NCI-H2081 (cell line): ENCODE measurements around the gene NAT14.
A peak's percentile ranks its signal among the peaks of the same experiment; 100 is the strongest.
"Not testable (repeated sequence)": the region's sequence is repeated elsewhere in the genome, so short reads cannot be mapped to it uniquely, and the experiment has no call there.

Experiments
- DNase-seq, 2 experiments: peaks; one replicate each; lab custom pipeline; 2025; lab: John Stamatoyannopoulos, UW

Gene NAT14

DNA sequence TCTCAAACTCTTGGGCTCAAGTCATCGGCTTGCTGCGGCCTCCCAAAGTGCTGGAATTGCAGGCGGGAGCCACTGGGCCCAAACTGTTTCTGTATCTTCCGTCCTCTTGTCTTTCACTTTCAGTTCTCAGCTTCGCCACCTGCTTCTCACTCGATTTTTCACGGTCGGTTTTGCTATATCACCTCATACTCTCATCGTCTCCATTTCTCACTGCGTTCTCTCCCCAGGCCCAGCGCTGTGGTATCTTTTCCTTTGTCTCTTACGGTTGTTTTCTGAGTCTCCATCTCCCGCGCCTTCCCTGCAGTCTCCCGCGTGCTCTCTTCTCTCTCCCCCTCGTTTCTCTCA lies 18.1 kb downstream of the NAT14 start:
- no peak for DNase-seq

DNA sequence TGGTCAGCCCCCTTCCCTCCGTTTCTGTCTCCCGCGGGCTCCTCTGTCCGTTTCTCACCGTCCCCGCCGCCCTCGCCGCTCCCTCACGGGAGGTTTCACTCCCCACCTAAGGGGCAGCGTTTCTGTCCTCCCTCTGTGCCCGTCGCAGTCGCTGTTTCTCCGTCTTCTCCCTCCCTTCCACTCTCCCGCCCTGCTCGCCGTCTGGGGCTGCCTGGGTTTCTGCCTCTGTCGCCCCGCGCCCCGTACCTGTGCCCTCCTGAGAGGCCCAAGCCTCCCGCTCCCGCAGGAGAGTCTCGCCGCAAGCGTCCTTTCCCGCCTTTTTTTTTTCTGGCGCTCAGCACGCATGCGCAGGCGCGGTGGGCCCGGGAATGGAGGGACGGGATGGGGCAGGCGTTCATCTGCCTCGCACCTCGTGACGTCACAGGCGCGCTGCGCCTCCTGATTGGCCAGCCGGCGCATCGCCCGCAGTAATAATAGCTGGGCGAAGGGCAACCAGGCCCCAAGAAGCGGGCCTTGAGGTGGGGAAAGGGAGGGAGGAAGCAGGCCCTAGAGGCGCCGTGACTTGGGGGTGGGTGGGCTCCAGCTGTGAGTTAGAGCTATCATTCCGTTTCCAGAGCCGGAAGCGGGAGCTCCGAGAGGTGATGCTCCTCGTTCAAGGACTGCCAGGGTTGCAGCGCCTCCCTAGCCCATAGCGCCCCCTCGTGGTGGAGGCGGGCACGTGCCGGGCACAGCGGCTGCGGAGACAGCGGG lies 18.7 kb downstream of the NAT14 start:
- DNase-seq = peak; percentile 91 to 93

DNA sequence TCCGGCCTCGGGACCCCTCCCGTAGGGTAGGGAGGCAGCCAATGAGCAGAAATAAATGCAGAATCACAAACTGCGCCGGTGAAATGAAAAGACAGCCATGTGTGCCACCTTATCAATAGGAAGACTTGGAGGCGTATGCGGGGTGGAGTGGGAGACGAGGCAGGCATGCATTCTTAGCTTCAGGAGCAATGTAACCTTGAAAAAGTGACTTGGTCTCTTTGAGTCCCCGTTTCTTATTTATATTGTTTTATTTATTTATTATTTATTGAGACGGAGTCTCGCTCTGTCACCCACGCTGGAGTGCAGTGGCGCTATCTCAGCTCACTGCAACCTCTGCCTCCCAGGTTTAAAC lies 19.2 kb downstream of the NAT14 start:
- no peak for DNase-seq

DNA sequence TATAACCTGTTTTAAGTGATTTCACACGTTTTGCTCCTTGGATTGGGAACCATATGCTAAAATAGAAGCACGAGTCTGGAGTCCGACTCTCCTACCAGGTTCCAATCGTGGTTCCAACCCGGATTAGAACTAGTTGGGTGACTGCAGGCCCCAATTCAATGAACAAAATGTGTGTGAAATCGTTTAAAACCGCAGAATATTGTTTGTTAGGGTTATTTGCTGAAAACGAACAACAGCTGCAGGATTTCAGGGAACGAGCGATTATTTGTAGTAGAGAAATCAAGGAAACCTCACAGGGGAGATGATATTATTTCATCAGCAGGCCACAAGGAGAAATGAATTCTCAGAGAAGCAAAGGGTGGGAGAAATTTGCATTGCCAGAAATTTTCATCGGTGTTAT lies 20.0 kb downstream of the NAT14 start:
- DNase-seq = no peak

DNA sequence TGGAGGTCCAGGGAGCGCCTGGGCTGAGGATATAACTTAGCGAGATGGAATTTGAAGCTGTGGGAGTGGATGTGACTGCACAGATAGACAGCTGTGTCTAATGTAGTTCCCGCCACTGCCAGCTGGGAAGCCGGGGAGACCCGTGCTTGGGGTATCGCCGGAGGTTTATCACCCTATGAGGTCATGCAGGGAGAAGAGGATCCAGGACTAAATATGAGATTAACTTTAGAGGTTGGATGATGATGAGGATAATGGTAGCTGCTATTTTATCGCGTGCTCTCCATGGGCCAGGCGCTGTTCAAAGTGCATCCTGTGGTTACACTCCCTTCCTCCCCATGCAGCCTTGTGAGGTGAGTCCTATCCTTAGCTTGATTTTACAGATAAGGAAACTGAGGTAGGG lies 23.1 kb downstream of the NAT14 start:
- DNase-seq = no peak

DNA sequence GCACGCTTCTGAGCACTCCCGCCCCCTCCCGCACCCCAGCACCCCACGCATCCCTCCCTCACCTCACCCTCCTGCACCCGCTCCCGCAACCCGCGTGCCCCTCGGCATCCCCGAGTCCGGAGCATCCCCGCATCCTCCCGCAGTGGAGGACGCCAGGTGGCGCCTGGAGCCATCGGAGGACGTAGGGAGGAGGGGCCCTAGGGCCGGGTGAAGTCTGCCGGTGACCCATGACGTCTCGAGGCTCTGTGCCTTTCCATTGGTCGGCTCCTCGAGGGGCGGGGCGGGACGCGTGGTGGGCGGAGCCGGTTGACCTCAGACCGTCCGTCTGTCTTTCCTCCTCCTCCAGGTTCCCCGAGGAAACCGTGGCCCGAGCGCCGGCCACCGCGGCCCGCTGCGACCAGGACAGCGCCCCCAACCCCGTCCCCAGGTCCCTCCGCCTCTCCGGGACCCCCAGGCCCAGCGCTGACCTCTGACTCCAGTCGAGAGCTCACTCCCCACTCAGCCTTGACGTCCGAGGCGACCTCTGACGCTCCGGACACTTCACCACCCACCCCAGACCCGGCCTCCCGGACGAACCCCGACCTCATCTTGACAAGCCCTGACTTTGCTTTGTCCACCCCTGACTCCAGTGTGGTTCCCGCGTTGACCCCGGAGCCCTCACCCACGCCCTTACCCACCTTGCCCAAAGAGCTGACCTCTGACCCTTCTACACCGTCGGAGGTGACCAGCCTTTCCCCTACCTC lies 32.1 kb downstream of the NAT14 start:
- peak; percentile 85 to 91 for DNase-seq

DNA sequence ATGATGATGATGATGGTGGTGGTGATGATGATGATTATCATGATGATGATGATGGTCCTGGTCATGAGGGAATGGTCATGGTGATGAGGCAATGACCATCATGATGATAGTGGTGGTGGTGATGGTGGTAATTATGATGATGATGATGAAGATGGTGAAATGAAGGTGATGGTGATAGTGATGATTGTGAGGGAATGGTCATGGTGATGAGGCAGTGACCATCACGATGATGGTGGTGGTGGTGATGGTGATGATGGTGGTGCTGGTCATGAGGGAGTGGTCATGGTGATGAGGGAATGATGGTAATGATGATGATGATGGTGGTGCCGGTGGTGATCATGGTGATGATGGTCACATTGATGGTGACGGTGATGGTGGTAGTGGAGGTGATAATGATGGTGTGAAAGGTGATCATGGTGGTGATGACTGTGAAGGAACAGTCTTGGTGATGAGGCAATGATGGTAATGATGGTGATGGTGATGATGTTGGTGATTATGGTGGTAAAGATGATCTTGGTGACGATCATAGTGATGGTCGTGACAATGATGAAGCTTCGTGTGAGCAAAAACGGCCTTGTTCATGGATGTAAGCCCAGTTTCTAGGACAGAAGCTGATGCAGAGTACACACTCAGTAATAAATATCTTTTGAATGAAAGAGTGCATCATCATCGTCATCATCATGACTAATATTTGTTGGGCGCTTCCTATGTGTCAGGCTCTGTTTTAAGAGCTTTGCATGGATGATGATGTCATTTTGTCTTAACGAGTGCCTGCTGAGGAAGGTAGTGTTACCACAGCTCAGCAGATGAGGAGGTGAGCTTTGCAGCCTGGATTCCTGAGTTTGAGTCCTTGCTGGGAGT lies 34.7 kb downstream of the NAT14 start:
- DNase-seq = no peak

DNA sequence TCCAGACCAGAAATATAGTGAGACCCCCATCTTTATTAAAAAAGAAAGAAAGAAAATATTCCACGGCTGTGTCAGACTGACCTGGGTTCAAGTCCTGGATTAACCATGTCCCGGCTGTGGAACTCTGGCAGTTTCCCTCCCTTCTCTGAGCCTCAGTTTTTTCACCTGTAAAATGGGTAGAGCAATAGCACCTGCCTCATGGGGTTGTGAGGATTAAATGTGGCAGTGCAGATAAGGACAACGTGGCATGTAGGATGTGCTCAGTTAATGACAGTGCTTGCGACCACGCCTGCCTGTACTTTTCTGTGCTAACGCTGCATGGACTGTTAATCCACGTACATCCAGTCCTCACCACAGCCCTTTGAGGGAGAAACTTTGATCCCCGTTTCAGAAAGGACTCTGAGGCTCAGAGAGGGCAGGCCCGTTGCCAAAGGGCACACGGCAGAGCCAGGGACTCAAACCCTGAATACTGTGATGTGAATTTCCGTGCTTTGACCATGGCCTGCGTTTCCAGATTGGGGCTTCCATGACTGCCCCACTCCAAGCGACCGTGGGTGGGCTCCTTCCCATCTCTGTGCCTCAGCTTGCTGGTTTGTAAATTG lies 35.8 kb downstream of the NAT14 start:
- no peak for DNase-seq

DNA sequence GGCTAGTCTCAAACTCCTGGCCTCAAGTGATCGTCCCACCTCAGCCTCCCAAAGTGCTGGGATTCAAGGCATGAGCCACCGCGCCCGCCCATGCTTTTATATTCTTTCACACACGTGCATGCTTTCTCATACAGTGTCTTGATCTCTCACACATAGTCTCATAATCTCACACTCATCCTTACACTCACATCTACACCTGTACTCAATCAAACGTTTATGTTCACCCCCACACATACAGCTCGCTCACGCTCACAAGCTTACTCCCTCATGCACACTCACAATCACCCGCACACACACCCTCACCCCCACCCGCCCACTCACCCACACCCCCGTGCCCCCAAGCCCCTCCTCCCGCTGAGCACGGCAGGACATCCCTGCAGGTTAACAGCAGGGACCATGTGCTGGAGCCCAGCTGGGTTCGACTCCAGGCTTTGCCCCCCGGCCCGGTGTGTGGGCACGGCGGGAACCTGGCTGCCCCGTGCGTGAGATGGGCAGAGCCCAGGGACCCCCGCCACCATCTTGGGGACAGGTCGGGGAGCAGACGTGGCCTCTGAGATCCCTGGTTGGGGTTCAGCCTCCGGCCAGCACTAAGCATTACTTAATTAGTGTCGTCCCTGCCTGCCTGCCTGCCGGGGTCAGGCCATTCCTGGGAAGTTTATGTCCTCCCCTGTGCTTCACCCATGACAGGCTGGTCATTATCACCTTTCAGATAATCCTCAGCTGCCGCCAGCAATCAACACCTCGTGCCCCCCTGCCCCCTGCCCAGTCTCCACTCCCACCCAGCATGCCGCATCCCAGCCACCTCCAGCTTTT lies 40.5 kb downstream of the NAT14 start:
- DNase-seq = no peak

DNA sequence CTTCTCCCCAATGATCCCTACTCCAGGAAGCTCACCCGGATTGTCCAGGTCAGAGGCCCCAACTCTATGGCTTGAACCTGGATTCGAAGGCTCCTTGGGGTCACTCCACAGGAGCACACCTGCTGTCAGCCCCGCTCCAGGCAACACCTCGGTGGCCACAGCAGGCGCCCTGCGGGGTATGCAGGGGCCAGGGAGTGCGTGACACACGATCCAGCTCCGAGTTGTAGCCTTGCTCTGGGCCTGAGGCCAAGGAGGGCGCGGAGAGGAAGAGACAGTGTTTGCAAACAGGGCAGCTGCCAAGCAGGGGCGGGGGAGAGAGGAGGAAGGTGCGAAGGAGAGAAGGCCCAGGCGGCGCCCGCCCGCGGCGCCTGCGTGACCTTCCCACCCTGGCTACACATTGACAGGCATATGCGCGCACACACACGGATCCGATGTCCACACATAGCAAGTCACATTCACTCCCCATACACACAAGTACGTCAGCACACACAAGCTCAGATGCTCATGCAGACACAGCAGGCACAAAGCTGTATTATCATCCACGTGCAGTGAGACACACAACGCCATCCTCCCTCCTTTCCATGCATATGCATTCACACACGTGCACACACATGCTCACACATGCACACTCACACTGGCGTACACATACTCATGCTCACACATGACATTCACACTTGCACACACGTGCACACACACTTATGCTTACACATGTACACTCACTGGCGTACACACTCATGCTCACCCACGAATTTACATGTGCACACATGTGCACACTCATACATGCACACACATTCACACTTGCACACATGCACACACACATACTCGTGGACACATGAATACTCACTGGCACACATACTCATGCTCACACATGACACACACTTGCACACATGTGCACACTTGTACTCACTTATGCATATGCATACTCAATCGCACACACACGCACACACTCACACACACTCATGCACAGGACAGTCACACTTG lies 41.5 kb downstream of the NAT14 start:
- peak; percentile 84 to 90 for DNase-seq

DNA sequence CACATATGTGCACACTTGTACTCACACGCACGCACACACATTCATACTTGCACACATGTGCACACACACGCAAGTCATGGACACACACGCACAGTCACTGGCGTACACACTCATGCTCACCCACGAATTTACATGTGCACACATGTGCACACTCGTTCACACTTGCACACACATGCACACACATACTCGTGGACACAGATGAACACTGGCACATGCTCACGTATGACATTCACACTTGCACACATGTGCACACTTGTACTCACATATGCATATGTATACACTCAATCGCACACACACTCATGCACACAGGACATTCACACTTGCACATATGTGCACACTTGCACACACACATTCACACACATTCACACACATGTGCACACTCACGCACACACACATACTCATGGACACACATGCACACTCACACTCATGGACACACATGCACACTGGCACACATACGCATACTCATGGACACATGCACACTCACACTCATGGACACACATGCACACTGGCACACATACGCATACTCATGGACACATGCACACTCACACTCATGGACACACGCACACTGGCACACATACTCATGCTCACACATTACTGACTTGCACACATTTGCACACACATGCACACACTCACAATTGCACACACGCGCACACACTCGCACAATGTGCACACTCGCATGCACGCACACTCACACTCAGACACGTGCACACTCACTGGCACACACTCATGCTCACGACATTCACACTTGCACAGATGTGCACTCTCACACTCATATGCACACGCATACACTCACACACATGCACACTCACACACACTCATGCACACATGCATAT lies 42.4 kb downstream of the NAT14 start:
- DNase-seq = no peak

DNA sequence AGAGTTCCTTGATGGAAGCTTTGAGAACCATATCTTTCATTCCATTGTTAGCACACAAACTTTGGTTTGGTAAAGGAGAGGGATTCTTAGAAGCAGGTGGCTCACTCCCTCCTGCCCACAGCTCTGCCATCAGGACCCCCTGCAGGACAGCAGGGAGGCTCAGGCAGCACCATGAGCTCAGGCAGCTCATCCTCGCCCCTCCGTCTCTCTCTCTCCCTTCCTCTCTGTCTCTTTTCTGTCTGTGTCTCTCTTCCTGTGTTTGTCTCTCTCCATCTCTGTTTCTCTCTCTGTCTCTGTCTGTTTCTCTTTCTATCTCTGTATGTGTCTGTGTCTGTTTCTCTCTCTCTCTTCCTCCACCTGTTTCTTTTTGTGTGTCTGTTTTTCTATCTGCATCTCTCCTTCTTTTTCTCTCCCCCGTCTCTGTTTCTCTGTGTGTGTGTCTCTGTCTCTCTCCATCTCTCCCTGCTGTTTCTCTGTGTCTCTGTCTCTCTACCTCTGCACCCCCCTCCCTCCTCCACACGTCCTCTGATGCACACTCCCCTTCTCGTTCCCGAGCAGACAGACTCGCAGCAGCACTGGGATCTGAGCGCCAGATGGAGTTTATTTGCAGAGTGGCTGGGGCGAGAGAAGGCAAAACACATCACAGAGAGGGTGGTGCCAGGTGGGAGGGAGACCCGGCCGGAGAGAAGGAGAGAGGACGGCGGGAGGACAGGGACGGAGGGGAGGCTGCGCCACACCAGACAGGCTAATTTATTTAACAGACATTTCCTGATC lies 43.2 kb downstream of the NAT14 start:
- peak; percentile 57 to 78 for DNase-seq

DNA sequence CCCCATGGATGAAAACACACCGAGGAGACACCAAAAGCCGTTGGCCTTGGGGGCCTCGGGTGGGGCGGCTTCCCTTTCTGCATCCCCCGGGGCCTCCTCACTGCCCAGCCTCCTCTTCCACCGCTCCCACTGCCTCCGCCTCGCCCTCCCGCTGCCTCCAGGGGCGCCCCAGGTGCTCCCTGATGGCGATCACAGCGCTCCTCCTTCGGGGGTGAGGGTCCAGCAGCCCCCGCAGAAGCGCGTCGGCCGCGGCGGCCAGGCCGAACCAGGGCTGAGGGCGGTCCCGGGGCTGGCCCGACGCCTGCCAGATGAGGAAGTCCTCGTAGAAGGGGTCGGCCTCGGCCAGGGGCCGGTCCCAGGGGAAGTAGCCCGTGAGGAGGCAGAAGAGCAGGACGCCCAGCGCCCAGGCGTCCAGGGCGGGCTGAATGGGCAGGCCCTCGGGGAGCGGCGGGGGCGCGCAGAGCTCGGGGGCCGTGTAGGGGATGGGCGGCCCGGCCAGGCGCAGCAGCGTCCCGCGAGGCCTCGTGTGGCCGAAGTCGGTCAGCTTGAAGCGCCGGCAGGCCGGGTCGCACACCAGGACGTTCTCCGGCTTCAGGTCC lies 44.7 kb downstream of the NAT14 start:
- no peak for DNase-seq

DNA sequence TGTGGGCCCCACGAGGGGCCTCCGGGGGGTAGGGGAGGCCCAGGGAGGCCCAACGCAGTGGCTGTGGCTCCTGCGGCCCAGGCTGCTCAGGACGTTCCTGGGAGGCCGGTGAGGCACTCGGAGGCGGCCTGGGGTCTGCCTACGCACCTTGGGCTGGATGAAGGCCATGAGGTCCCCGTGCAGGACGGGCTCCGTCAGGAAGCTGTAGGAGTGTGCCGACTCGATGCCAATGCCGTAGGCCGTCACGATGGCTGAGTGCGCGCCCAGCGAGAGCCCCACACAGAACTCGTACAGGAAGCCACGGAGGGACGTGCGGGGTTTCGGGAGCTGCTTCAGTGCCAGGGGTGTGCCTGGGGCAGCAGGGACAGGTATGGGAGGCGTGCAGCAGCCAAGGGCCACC lies 46.0 kb downstream of the NAT14 start:
- DNase-seq = no peak

DNA sequence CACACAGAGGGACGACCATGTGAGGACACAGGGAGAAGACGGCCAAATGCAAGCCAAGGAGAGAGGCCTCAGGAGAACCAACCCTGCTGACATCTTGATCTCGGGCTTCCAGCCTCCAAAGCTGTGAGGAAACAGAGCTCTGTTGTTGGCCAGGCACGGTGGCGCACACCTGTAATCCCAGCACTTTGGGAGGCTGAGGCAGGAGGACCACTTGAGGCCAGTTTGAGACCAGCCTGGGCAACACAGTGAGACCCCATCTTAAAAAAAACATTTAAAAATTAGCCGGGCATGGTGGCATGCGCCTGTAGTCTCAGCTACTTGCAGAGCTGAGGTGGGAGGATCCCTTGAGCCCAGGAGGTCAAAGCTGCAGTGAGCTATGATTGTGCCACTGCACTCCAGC lies 49.3 kb downstream of the NAT14 start:
- not testable (repeated sequence) for DNase-seq

DNA sequence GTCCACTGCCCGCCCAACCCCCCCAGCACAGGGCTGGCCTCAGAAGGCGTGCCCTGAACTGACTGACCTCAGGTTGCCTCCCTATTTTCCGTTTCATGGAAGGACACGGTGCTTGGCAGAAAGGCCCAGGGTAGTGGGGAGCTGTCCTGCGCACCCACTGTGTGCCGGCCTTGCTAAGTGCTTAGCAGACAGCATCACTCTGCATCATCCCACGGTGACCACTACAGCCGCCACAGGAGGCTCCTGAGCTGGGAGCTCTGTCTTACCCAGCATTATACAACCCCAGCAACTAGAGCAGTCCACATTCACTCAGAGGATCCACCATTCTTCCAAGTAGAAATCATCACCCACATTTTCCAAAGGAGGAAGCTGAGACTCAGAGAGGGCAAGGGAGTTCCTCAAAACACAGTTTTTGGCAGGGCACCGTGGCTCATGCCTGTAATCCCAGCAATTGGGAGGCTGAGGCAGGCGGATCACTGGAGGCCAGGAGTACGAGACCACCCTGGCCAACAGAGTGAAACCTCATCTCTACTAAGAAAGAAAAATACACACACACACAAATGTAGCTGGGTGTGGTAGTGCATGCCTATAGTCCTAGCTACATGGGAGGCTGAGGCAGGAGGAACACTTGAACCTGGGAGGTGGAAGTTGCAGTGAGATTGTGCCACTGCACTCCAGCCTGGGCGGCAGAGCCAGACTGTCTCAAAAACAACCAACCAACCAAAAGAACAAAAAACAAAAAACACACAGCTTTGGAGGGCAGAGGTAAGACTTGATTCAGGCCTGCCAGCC lies 50.4 kb downstream of the NAT14 start:
- DNase-seq = no peak

DNA sequence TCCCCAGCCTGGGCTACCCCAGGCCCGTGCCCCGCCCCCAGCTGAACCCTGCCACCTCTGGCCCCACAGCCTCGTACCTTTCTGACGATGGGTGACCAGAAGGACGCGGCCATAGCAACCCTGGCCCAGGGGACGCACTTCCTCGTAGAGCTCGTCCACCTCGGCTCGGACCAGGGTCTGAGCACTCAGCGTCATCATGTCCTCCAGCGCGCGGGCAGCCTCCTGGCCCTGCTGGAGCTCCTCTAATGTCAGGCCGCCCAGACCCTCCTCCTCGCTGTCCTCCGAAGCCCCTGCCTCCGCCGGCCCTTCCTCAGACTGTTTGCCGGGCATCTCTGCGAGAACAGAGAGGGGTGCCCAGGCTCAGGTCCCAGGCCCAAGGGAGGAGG lies 51.0 kb downstream of the NAT14 start:
- no peak for DNase-seq

DNA sequence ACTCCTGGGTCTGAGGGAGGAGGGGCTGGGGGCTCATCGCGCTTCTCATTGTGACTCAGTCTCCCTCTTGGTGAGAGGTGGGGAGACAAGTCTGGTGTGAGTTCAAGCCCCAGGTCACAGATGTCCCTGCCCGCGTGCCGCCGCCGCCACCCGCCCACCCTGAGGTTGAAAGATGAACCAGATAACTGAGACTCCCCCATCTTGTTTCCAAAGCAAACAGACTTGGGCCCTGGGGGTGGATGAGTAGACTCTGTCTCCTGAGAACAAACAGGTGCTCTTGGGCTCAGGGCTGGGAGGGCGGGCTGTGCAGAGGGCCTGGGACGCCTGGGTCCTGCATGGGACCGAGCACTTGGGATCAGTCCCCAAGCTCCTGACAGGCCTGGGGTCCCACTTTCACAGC lies 51.4 kb downstream of the NAT14 start:
- DNase-seq = no peak
